ENCODE results near the gene PROKR1. TPM values are rescaled to one million over a fixed set of nuclear protein-coding genes. Genes with fewer than 3 reads are reported as not detected.

Gene PROKR1
- total and polyA plus RNA-seq, 7 donors, result 0.01 to 0.03 (median 0.03) TPM; not detected in 4

DNA sequence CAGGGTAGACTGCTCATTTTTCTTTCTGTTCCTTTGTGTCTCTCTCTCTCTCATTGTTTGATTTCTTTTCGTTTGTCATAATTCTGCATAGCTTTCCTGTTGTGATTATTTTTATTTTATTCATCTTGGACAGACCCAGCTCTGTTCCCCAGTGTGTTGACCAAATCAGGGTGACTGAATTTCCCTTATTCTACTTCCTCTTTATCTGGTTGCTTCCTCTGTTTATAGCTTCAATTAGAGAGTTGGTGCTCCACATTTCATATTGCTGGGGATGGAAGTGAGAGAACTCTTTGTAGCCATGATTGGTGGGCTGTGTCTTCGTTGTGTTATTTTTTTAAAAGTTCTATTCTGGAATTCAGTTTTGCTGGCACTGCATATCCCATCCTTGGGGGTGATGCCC lies 19.1 kb downstream of the PROKR1 start:
- no peak for TF ChIP-seq CTCF (IDR thresholded peaks at IDR 0.05)
- H3K4me1 ChIP-seq, result no peaks in the 10 kb centered on the region
- H3K4me3 ChIP-seq, result no peak overlapping the region
- no peaks in the 10 kb centered on the region for H3K9me3 ChIP-seq
- intact Hi-C loops (cut with DNase I), result no loop called here
- H3K27ac ChIP-seq, result no peak overlapping the region
- WGBS, 3 donors, result 42 to 68% (median 52%) methylated on average over 2 of the region's 2 CpGs
- ATAC-seq (no peak), DNase-seq (no peak)
- no peaks in the 10 kb centered on the region for H3K27me3 ChIP-seq (ENCODE audit: insufficient read depth in 3 of 3, low read length in 2 of 3)
- H3K36me3 ChIP-seq (ENCODE audit: insufficient read depth in 1 of 2, low read depth in 1 of 2), result no peaks in the 10 kb centered on the region

- Histone ChIP-seq H3K9me3 (no peaks in the 10 kb centered on the region), H3K4me3 (no peak overlapping the region), H3K4me1 (no peaks in the 10 kb centered on the region), H3K27ac (no peak overlapping the region), H3K27me3 (ENCODE audit: insufficient read depth in 3 of 3, low read length in 2 of 3) (no peaks in the 10 kb centered on the region), H3K36me3 (ENCODE audit: insufficient read depth in 1 of 2, low read depth in 1 of 2) (no peaks in the 10 kb centered on the region)
- no peak for DNase-seq
- no peak for ATAC-seq
- intact Hi-C loops (cut with DNase I), result no loop called here
- no peak for TF ChIP-seq CTCF (IDR thresholded peaks at IDR 0.05)
- 75 to 86% (median 75%) methylated on average over 7 of the region's 7 CpGs for WGBS, 3 donors
These were observed 20.2 kb downstream of the PROKR1 start for GRCh38 chr2:68663371-68664156.

GRCh38 chr2:68667371-68667770 lies 24.0 kb downstream of the PROKR1 start:
- no peaks in the 10 kb centered on the region for H3K4me1 ChIP-seq
- no peaks in the 10 kb centered on the region for H3K27me3 ChIP-seq (ENCODE audit: insufficient read depth in 3 of 3, low read length in 2 of 3)
- TF ChIP-seq CTCF (IDR thresholded peaks at IDR 0.05), result no peak
- H3K36me3 ChIP-seq (ENCODE audit: insufficient read depth in 1 of 2, low read depth in 1 of 2), result no peaks in the 10 kb centered on the region
- no peaks in the 10 kb centered on the region for H3K9me3 ChIP-seq
- ATAC-seq (no peak), DNase-seq (no peak)
- no peak overlapping the region for H3K4me3 ChIP-seq
- intact Hi-C loops (cut with DNase I), result no loop called here
- H3K27ac ChIP-seq, result no peak overlapping the region
- WGBS, 3 donors, result 91 to 93% (median 92%) methylated on average over 2 of the region's 2 CpGs

- Histone ChIP-seq H3K9me3 (no peaks in the 10 kb centered on the region), H3K27me3 (ENCODE audit: insufficient read depth in 3 of 3, low read length in 2 of 3) (no peaks in the 10 kb centered on the region), H3K27ac (no peak overlapping the region), H3K4me3 (no peak overlapping the region), H3K4me1 (no peaks in the 10 kb centered on the region), H3K36me3 (ENCODE audit: insufficient read depth in 1 of 2, low read depth in 1 of 2) (no peaks in the 10 kb centered on the region)
- TF ChIP-seq CTCF (IDR thresholded peaks at IDR 0.05), result no peak
- ATAC-seq (no peak), DNase-seq (no peak)
- intact Hi-C loops (cut with DNase I), result no loop called here
- 71 to 76% (median 75%) methylated on average over 3 of the region's 3 CpGs for WGBS, 3 donors
These were observed 26.3 kb downstream of the PROKR1 start for GRCh38 chr2:68669651-68670050.

DNA sequence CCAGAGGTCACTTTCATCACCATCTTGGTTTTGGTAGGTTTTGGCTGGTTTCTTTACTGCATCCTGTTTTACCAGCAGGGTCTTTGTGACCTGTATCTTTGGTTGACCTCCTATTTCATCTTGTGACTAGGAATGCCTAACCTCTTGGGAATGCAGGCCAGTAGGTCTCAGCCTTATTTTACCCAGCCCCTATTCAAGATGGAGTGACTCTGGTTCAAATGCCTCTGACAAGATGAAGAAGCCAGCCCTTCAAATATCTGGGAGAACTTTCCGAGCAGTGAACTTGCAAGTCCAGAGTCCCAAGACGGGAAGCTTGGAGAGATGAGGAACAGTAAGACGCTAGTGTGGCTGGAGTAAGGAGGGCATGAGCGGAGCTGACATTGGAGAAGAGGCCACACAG lies 28.6 kb downstream of the PROKR1 start:
- no peaks in the 10 kb centered on the region for H3K27me3 ChIP-seq (ENCODE audit: insufficient read depth in 3 of 3, low read length in 2 of 3)
- intact Hi-C loops (cut with DNase I), result no loop called here
- H3K9me3 ChIP-seq, result no peaks in the 10 kb centered on the region
- no peak for ATAC-seq
- no peaks in the 10 kb centered on the region for H3K36me3 ChIP-seq (ENCODE audit: insufficient read depth in 1 of 2, low read depth in 1 of 2)
- no peak for TF ChIP-seq CTCF (IDR thresholded peaks at IDR 0.05)
- no peak overlapping the region for H3K27ac ChIP-seq
- no peaks in the 10 kb centered on the region for H3K4me1 ChIP-seq
- 80 to 91% (median 87%) methylated on average over 4 of the region's 4 CpGs for WGBS, 3 donors
- no peak for DNase-seq
- no peak overlapping the region for H3K4me3 ChIP-seq
